Stimulated activated CD8-positive, alpha-beta memory T cell treated with anti-CD3 and anti-CD28 coated beads, Interleukin-12 subunit alpha, Interleukin-12 subunit beta, amount 100 ng/mL, for 24 hours (primary cell): ENCODE results near the gene SPOCK3.
"Not testable (repeated sequence)": the region's sequence is repeated elsewhere in the genome, so short reads cannot be mapped to it uniquely, and the experiment has no call there.

ENCODE experiments used
- DNase-seq: peaks from one replicate; pipeline ENCODE4 v3.0.0-alpha.2; 2020; ENCODE audit errors: extremely low read depth

SPOCK3 gene

GRCh38 chr4:166823848-166824247, 410.4 kb downstream of the SPOCK3 start:
- no peak for DNase-seq

- DNase-seq: no peak
These were observed 411.2 kb downstream of the SPOCK3 start for GRCh38 chr4:166823126-166823525.

GRCh38 chr4:166822386-166822785, 411.9 kb downstream of the SPOCK3 start:
- no peak for DNase-seq

GRCh38 chr4:166816890-166817289, 417.4 kb downstream of the SPOCK3 start:
- DNase-seq: no peak

GRCh38 chr4:166808380-166808779, 425.9 kb downstream of the SPOCK3 start:
- no peak for DNase-seq

- DNase-seq: no peak
These were observed 431.9 kb downstream of the SPOCK3 start for GRCh38 chr4:166802346-166802745.

- DNase-seq: no peak
These were observed 436.2 kb downstream of the SPOCK3 start for GRCh38 chr4:166798126-166798525.

- DNase-seq: no peak
These were observed 456.5 kb downstream of the SPOCK3 start for GRCh38 chr4:166777760-166778159.

- no peak for DNase-seq
These were observed 471.3 kb downstream of the SPOCK3 start for GRCh38 chr4:166763018-166763417.

GRCh38 chr4:166741742-166742141, 492.6 kb downstream of the SPOCK3 start:
- no peak for DNase-seq

- DNase-seq: not testable (repeated sequence)
These were observed 495.1 kb downstream of the SPOCK3 start for GRCh38 chr4:166739215-166739614.

- DNase-seq: no peak
These were observed 496.9 kb downstream of the SPOCK3 start for GRCh38 chr4:166737430-166737829.

GRCh38 chr4:166735553-166735952, 498.7 kb downstream of the SPOCK3 start:
- DNase-seq: no peak

- no peak for DNase-seq
These were observed 499.5 kb downstream of the SPOCK3 start for GRCh38 chr4:166734797-166735196.

GRCh38 chr4:166733686-166734085, 500.6 kb downstream of the SPOCK3 start:
- no peak for DNase-seq

- no peak for DNase-seq
These were observed 507.5 kb downstream of the SPOCK3 start for GRCh38 chr4:166726832-166727231.

- DNase-seq: no peak
These were observed 509.9 kb downstream of the SPOCK3 start for GRCh38 chr4:166724369-166724768.

GRCh38 chr4:166723532-166724140, 510.7 kb downstream of the SPOCK3 start:
- no peak for DNase-seq

- not testable (repeated sequence) for DNase-seq
These were observed 518.3 kb downstream of the SPOCK3 start for GRCh38 chr4:166715748-166716713.

GRCh38 chr4:166700592-166700991, 533.7 kb downstream of the SPOCK3 start:
- no peak for DNase-seq

GRCh38 chr4:166688835-166689234, 545.5 kb downstream of the SPOCK3 start:
- DNase-seq: no peak

- DNase-seq: no peak
These were observed 546.5 kb downstream of the SPOCK3 start for GRCh38 chr4:166687828-166688227.
